Uterus (tissue), 2 donors: ENCODE measurements around the gene SURF2.

Source experiments
- POLR2A ChIP-seq, 2 donors: fragments of 450-650 bp; IDR thresholded peaks; one replicate each; pipeline ENCODE4 v1.6.1; 2016; ENCODE audit warnings: antibody characterized with exemption in 2 of 2, mild to moderate bottlenecking in 1 of 2, moderate library complexity in 1 of 2
- TF ChIP-seq, protein P1 (sequence below), 4 experiments: fragments of 200-600 bp in 2 of 4; fragments of 450-650 bp in 2 of 4; sonication (generic) in 2 of 4; IDR thresholded peaks; one replicate each; pipeline ENCODE4 v1.5.1; 2016 to 2019; ENCODE audit warnings: antibody characterized with exemption in 4 of 4, mild to moderate bottlenecking in 2 of 4, moderate library complexity in 1 of 4

DNA sequence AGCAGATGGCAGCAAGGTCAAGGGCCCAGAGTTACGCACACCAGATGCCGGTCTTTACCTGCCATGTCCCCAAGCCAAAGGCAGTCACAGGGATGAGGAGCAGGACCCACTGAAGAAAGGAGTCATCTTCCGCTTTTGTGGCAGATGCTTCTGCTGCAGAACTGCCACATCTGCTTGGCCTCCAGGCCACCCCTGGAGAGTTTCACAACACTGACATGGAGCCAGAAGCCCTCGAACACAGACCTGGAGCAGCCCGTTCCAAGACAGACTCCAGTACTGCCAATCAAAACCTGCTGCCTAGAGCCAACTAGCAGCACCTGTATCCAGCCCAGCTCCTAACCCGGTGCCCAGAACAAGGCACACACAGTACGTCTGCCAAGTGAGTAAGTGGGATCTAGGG is 1.6 kb upstream of the SURF2 start:
- TF ChIP-seq, protein P1, sequence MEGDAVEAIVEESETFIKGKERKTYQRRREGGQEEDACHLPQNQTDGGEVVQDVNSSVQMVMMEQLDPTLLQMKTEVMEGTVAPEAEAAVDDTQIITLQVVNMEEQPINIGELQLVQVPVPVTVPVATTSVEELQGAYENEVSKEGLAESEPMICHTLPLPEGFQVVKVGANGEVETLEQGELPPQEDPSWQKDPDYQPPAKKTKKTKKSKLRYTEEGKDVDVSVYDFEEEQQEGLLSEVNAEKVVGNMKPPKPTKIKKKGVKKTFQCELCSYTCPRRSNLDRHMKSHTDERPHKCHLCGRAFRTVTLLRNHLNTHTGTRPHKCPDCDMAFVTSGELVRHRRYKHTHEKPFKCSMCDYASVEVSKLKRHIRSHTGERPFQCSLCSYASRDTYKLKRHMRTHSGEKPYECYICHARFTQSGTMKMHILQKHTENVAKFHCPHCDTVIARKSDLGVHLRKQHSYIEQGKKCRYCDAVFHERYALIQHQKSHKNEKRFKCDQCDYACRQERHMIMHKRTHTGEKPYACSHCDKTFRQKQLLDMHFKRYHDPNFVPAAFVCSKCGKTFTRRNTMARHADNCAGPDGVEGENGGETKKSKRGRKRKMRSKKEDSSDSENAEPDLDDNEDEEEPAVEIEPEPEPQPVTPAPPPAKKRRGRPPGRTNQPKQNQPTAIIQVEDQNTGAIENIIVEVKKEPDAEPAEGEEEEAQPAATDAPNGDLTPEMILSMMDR (IDR thresholded peaks at IDR 0.05) = no peak
- TF ChIP-seq POLR2A (IDR thresholded peaks at IDR 0.05) = no peak
